GM23248 (cell line): ENCODE measurements around the gene CDKAL1. TPM values are rescaled to one million over a fixed set of nuclear protein-coding genes. Genes with fewer than 3 reads are reported as not detected.

Source experiments
- DNase-seq: peaks from one replicate; pipeline ENCODE4 v3.0.0-alpha.2; 2015
- H2AFZ ChIP-seq: fragments of 200-600 bp; sonication (generic); 2 replicates; pipeline ENCODE4 v1.6.1; 2016; ENCODE audit warnings: antibody characterized with exemption
- H3F3A ChIP-seq: fragments of 200-600 bp; sonication (generic); 2 replicates; pipeline ENCODE4 v1.6.1; 2016; ENCODE audit warnings: mild to moderate bottlenecking, antibody characterized with exemption, mixed run types; ENCODE audit not compliant: insufficient read depth
- H3K27ac ChIP-seq: fragments of 200-600 bp; sonication (generic); 2 replicates; pipeline ENCODE4 v1.5.1; 2016; ENCODE audit warnings: mild to moderate bottlenecking
- H3K27me3 ChIP-seq: fragments of 200-600 bp; sonication (generic); replicated peaks from 2 replicates; pipeline ENCODE4 v1.6.1; 2016; ENCODE audit warnings: mild to moderate bottlenecking; ENCODE audit not compliant: insufficient read depth
- H3K36me3 ChIP-seq: fragments of 200-600 bp; sonication (generic); 2 replicates; pipeline ENCODE4 v1.6.1; 2016; ENCODE audit warnings: low read depth, mild to moderate bottlenecking
- H3K4me1 ChIP-seq: fragments of 200-600 bp; sonication (generic); 2 replicates; pipeline ENCODE4 v1.6.1; 2016; ENCODE audit warnings: mild to moderate bottlenecking; ENCODE audit not compliant: insufficient read depth
- H3K4me2 ChIP-seq: fragments of 200-600 bp; sonication (generic); one replicate; pipeline ENCODE4 v1.6.1; 2016; ENCODE audit warnings: mild to moderate bottlenecking; ENCODE audit not compliant: unreplicated experiment
- H3K4me3 ChIP-seq: fragments of 200-600 bp; sonication (generic); 2 replicates; pipeline ENCODE4 v1.5.1; 2016; ENCODE audit warnings: mild to moderate bottlenecking
- H3K79me2 ChIP-seq: fragments of 200-600 bp; sonication (generic); 2 replicates; pipeline ENCODE4 v1.6.1; 2016; ENCODE audit warnings: mild to moderate bottlenecking; ENCODE audit not compliant: insufficient read depth
- H3K9ac ChIP-seq: fragments of 200-600 bp; sonication (generic); 2 replicates; pipeline ENCODE4 v1.6.1; 2016; ENCODE audit warnings: mild to moderate bottlenecking
- H3K9me2 ChIP-seq: fragments of 200-600 bp; sonication (generic); 2 replicates; pipeline ENCODE4 v1.6.1; 2016; ENCODE audit warnings: mixed run types, mild to moderate bottlenecking, moderate library complexity; ENCODE audit not compliant: insufficient read depth
- H3K9me3 ChIP-seq: fragments of 200-600 bp; sonication (generic); one replicate; pipeline ENCODE4 v1.6.1; 2017; ENCODE audit warnings: low read depth
- H4K20me1 ChIP-seq: fragments of 200-600 bp; sonication (generic); 2 replicates; pipeline ENCODE4 v1.6.0; 2016; ENCODE audit not compliant: insufficient read depth
- EZH2 ChIP-seq: fragments of 200-600 bp; sonication (generic); IDR thresholded peaks from 2 replicates; pipeline ENCODE4 v1.6.1; 2018; ENCODE audit warnings: antibody characterized with exemption, mild to moderate bottlenecking; ENCODE audit not compliant: insufficient read depth, poor library complexity, severe bottlenecking
- EZH2phosphoT487 ChIP-seq: fragments of 200-600 bp; sonication (generic); IDR thresholded peaks from 2 replicates; pipeline ENCODE4 v1.6.1; 2018; ENCODE audit warnings: antibody characterized with exemption, moderate library complexity, mild to moderate bottlenecking, low read depth; ENCODE audit not compliant: insufficient read depth
- WGBS, 2 experiments: methylation state at CpG; one replicate each; pipeline ENCODE4 v1.1.6; 2015 to 2017; ENCODE audit warnings: low lambda C conversion rate in 2 of 2, low coverage in 1 of 2; ENCODE audit errors: missing lambda C conversion rate in 2 of 2; 5-methylcytosine and 5-hydroxymethylcytosine counted together
- in situ Hi-C: fragments of 300-500 bp; cut with MboI; formaldehyde crosslinking; loops from 2 replicates; pipeline ENCODE4 v1.15.0; 2020
- polyA plus RNA-seq: library from polyadenylated mRNA; unstranded; fragments of >200 nt; fragmentation: Nextera tagmentation; extraction: Ambion mirVana; gene quantifications from 2 replicates; pipeline ENCODE4 v1.2.1, GENCODE V29; 2016
- total RNA-seq: library from RNA; depleted of rRNA; stranded (reverse); fragments of >200 nt; shearing (Covaris generic); gene quantifications from 2 replicates; pipeline ENCODE4 v1.2.3, GENCODE V29; 2014

The CDKAL1 gene
- total and polyA plus RNA-seq, 2 experiments from 2014 or later, result 7.5 to 10.8 TPM

DNA sequence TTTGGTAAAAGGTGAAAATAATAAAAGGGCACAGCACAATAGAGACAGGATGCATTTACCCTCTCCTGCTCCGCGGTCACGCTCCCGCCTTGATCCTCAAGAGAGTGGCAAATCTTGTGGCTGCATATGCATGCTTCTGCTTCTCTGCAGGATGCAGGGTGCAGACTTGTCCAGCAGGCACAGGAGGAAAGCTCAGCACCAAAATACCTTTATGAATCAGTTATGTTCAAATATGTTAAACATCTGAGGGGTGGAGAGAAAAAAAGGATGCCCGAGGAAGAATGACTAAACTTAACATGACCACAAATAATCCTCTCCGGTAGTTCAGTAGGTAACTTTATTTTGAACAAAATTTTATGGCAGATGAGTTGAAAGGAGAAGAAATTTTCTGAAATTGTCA is 693.2 kb downstream of the CDKAL1 start:
- Histone ChIP-seq H3K4me2 (peak overlapping the region; percentile 38), H4K20me1 (no peaks in the 10 kb centered on the region), H3K36me3 (no peaks in the 10 kb centered on the region), H3F3A (peaks cover 23% of the 10 kb centered on the region), H3K27me3 (no peaks in the 10 kb centered on the region), H3K4me1 (peaks cover 22% of the 10 kb centered on the region), H3K27ac (no peak overlapping the region), H3K79me2 (no peaks in the 10 kb centered on the region), H3K4me3 (no peak overlapping the region), H3K9ac (no peak overlapping the region), H3K9me2 (no peaks in the 10 kb centered on the region), H3K9me3 (no peaks in the 10 kb centered on the region), H2AFZ (no peak overlapping the region)
- in situ Hi-C loops, result no loop called here
- DNase-seq, result peak; percentile 58
- TF ChIP-seq EZH2phosphoT487, result no peak
- TF ChIP-seq EZH2, result no peak
- WGBS, 2 experiments, result 65 to 66% methylated on average over 6 of the region's 6 CpGs

DNA sequence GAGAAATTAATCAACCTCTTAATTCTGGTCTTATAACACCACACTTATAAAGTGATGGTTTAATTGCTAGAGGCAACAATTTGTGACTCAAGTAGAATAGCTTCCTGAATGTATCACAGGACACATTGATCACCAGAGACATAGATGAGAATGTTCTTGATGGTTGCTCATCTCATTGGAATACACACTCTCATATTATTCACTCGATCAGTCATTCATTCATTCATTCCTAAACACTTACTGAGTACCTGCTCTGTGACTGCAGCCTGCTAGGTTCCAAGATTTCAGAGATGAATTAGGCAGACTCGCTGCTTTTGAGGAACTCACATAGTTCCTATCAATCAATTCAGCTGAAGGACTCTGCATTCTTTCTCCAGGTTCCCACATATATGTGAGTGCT is 694.2 kb downstream of the CDKAL1 start:
- peaks cover 23% of the 10 kb centered on the region for H3F3A ChIP-seq
- H3K4me2 ChIP-seq, result peak overlapping the region; percentile 38

DNA sequence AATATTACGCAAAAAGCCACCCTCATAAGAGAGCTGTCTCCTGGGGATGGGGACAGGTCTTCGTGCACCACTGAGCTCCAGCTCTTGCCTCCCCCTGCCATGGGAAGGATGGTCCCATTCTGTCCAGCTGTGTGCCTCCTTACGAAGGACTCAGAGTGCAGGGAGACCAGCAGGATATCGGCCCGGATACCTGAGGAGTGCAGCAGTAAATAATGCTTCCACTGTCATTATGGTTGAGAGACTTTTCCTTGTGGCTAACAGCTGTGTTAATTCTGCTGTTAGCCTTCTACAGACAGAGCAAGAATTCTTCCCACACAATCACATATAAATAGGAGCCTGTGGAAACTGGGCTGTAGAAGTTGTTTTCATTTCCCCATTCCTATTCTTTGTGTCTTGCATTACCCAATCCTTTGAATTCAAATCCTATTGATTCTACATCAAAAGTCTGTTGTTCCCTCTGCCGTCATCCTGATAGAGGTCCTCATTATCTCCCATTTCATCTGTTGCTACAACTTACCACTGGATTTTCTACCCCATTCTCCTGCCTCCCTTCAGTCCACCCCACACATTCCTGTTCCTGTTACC is 694.7 kb downstream of the CDKAL1 start:
- H2AFZ ChIP-seq, result no peak overlapping the region
- peak; percentile 27 for DNase-seq
- TF ChIP-seq EZH2, result no peak
- peak overlapping the region; percentile 16 for H3K4me2 ChIP-seq
- H3K9me3 ChIP-seq, result no peaks in the 10 kb centered on the region
- in situ Hi-C loops, result no loop called here
- no peak overlapping the region for H3K9ac ChIP-seq
- peaks cover 23% of the 10 kb centered on the region for H3F3A ChIP-seq
- H3K9me2 ChIP-seq, result no peaks in the 10 kb centered on the region
- no peaks in the 10 kb centered on the region for H3K27me3 ChIP-seq
- no peaks in the 10 kb centered on the region for H3K36me3 ChIP-seq
- no peak overlapping the region for H3K4me3 ChIP-seq
- H3K4me1 ChIP-seq, result peaks cover 22% of the 10 kb centered on the region
- H4K20me1 ChIP-seq, result no peaks in the 10 kb centered on the region
- 79 to 81% methylated on average over 6 of the region's 6 CpGs for WGBS, 2 experiments
- no peak overlapping the region for H3K27ac ChIP-seq
- no peaks in the 10 kb centered on the region for H3K79me2 ChIP-seq

More for the DNA sequence above, 694.2 kb downstream of the CDKAL1 start:
- no peak overlapping the region for H3K4me3 ChIP-seq
- WGBS, 2 experiments, result 10 to 18% methylated on average over 2 of the region's 2 CpGs
- no peak overlapping the region for H3K27ac ChIP-seq
- no peaks in the 10 kb centered on the region for H3K9me2 ChIP-seq
- peaks cover 22% of the 10 kb centered on the region for H3K4me1 ChIP-seq
- TF ChIP-seq EZH2phosphoT487 (no peak), EZH2 (no peak)
- no peaks in the 10 kb centered on the region for H3K36me3 ChIP-seq
- no peaks in the 10 kb centered on the region for H3K79me2 ChIP-seq
- H4K20me1 ChIP-seq, result no peaks in the 10 kb centered on the region
- peak; percentile 76 for DNase-seq
- in situ Hi-C loops, result no loop called here
- no peak overlapping the region for H2AFZ ChIP-seq
- H3K27me3 ChIP-seq, result no peaks in the 10 kb centered on the region
- H3K9me3 ChIP-seq, result no peaks in the 10 kb centered on the region
- H3K9ac ChIP-seq, result no peak overlapping the region

DNA sequence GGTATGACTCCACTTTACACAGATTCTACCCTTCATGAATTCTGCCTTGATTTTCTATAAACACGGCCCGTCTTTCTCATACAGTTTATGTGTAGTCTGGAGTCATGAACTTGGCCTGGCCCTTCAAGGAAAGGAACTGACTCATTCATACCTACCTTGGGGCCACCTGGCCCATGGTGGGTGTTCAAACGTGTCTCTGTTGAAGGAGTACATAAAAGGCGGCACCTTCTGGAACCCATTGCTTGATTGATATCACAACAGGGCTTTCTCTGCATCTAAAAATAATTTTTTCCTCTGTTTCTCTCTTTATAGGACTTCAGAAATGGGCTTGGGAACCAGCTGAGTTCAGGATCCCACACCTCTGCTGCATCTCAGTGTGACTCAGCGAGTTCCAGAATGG is 696.3 kb downstream of the CDKAL1 start:
- no peak for DNase-seq
- Histone ChIP-seq H3K9me2 (no peaks in the 10 kb centered on the region; the same call in 1 of the 2 replicates), H3K4me1 (peaks cover 22% of the 10 kb centered on the region), H3K27me3 (no peaks in the 10 kb centered on the region), H3K79me2 (no peaks in the 10 kb centered on the region), H3F3A (peaks cover 23% of the 10 kb centered on the region), H2AFZ (no peak overlapping the region), H3K9me3 (no peaks in the 10 kb centered on the region), H3K4me3 (no peak overlapping the region), H3K4me2 (no peak overlapping the region), H4K20me1 (no peaks in the 10 kb centered on the region), H3K36me3 (no peaks in the 10 kb centered on the region), H3K27ac (no peak overlapping the region), H3K9ac (no peak overlapping the region)
- 99 to 100% methylated on average over 5 of the region's 5 CpGs for WGBS, 2 experiments
- TF ChIP-seq EZH2, result no peak
- TF ChIP-seq EZH2phosphoT487, result no peak
- in situ Hi-C loops, result no loop called here

DNA sequence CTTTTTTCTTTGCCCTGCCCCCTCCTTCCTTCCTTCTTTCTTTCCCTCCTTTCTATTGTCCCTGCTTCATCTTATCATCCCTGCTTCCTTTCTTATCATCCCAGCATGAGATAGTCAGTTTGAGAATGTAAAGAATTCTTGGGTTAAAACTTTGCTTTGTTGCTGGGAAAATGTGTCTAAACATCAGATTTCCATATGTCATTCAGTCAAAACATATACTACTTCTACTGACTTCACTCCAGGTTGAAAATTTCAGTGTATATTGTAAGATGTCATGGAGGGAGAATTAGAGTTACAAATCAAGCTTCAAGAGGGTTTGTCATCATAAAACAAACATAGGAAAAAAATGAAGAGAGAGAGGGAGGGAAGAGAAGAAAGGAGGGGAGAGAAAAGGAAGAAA is 700.9 kb downstream of the CDKAL1 start:
- H3K4me1 ChIP-seq, result no peaks in the 10 kb centered on the region
- H3K4me3 ChIP-seq, result no peak overlapping the region
- peaks cover 4% of the 10 kb centered on the region for H3K9me3 ChIP-seq
- peaks cover 5% of the 10 kb centered on the region; the same call in 1 of the 2 replicates for H3K9me2 ChIP-seq
- no peak for DNase-seq
- H3K79me2 ChIP-seq, result no peaks in the 10 kb centered on the region
- TF ChIP-seq EZH2, result no peak
- no peak for TF ChIP-seq EZH2phosphoT487
- H3K36me3 ChIP-seq, result no peaks in the 10 kb centered on the region
- H3K9ac ChIP-seq, result no peak overlapping the region
- no peak overlapping the region for H3K27ac ChIP-seq
- no peaks in the 10 kb centered on the region for H3F3A ChIP-seq
- H2AFZ ChIP-seq, result no peak overlapping the region
- no peaks in the 10 kb centered on the region for H4K20me1 ChIP-seq
- H3K27me3 ChIP-seq, result no peaks in the 10 kb centered on the region
- no peak overlapping the region for H3K4me2 ChIP-seq
- in situ Hi-C loops, result no loop called here
